ENCODE data around the gene IREB2.

The IREB2 gene

DNA sequence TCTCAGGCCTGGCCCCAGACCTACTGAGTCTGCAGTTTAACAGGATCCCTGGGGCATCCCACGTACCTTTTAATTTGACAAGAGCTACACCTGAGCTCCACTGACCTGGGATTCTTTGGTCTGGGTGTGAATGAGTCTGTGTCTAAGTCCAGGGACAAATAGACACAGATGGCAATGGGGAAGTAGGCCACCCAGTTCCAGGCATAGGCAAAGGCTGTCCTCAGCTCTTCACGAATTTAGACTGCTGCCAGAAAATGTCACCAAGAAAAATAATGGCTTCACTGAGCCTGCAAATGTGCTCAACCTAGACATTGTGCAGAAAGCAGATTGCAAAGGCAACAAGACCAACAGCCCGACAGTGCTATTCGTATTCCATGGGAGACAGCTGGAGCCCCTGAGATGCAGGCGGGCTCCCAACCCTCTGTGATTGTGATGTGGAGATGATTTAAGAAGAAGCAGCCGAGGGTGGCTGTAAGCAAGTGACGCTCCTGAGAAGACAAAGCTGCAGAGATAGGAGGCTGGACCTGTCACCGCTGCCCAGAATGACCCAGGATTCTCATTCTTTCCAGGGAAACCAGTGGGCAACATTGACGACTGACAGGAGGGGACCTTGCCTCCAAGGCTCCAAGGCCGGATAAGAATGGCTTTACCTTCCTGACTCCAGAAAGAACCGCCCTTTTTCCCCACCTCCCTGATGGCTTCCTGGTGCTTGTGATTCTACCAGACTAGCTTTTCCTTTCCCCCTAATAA lies 39.8 kb upstream of the IREB2 start:
- TF ChIP-seq, protein P1, sequence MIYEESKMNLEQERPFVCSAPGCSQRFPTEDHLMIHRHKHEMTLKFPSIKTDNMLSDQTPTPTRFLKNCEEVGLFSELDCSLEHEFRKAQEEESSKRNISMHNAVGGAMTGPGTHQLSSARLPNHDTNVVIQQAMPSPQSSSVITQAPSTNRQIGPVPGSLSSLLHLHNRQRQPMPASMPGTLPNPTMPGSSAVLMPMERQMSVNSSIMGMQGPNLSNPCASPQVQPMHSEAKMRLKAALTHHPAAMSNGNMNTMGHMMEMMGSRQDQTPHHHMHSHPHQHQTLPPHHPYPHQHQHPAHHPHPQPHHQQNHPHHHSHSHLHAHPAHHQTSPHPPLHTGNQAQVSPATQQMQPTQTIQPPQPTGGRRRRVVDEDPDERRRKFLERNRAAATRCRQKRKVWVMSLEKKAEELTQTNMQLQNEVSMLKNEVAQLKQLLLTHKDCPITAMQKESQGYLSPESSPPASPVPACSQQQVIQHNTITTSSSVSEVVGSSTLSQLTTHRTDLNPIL (CRISPR knock-in tag; IDR thresholded peaks at IDR 0.05; ENCODE audit: low read depth): no peak
- TF ChIP-seq, protein P2, sequence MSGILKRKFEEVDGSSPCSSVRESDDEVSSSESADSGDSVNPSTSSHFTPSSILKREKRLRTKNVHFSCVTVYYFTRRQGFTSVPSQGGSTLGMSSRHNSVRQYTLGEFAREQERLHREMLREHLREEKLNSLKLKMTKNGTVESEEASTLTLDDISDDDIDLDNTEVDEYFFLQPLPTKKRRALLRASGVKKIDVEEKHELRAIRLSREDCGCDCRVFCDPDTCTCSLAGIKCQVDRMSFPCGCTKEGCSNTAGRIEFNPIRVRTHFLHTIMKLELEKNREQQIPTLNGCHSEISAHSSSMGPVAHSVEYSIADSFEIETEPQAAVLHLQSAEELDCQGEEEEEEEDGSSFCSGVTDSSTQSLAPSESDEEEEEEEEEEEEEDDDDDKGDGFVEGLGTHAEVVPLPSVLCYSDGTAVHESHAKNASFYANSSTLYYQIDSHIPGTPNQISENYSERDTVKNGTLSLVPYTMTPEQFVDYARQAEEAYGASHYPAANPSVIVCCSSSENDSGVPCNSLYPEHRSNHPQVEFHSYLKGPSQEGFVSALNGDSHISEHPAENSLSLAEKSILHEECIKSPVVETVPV (CRISPR knock-in tag; IDR thresholded peaks at IDR 0.05): no peak
- TF ChIP-seq, protein P3, sequence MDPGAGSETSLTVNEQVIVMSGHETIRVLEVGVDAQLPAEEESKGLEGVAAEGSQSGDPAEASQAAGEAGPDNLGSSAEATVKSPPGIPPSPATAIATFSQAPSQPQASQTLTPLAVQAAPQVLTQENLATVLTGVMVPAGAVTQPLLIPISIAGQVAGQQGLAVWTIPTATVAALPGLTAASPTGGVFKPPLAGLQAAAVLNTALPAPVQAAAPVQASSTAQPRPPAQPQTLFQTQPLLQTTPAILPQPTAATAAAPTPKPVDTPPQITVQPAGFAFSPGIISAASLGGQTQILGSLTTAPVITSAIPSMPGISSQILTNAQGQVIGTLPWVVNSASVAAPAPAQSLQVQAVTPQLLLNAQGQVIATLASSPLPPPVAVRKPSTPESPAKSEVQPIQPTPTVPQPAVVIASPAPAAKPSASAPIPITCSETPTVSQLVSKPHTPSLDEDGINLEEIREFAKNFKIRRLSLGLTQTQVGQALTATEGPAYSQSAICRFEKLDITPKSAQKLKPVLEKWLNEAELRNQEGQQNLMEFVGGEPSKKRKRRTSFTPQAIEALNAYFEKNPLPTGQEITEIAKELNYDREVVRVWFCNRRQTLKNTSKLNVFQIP (CRISPR knock-in tag; IDR thresholded peaks at IDR 0.05; ENCODE audit: borderline replicate concordance, low read depth): no peak
- TF ChIP-seq ZC3H10 (CRISPR knock-in tag; IDR thresholded peaks at IDR 0.05) (no peak), PPARA (CRISPR knock-in tag; IDR thresholded peaks at IDR 0.05; ENCODE audit: borderline replicate concordance) (no peak), RARB (CRISPR knock-in tag; IDR thresholded peaks at IDR 0.05) (no peak), ZFP3 (CRISPR knock-in tag; IDR thresholded peaks at IDR 0.05) (no peak), ZFP30 (CRISPR knock-in tag; IDR thresholded peaks at IDR 0.05) (no peak), GLIS3 (CRISPR knock-in tag; IDR thresholded peaks at IDR 0.05) (no peak), BACH2 (CRISPR knock-in tag; IDR thresholded peaks at IDR 0.05; ENCODE audit: borderline replicate concordance) (no peak), ESRRG (CRISPR knock-in tag; IDR thresholded peaks at IDR 0.05) (no peak), CSDC2 (CRISPR knock-in tag; IDR thresholded peaks at IDR 0.05) (no peak), ZNF70 (CRISPR knock-in tag; IDR thresholded peaks at IDR 0.05) (no peak), ZNF8 (CRISPR knock-in tag; IDR thresholded peaks at IDR 0.05) (no peak)
- TF ChIP-seq, protein P4, sequence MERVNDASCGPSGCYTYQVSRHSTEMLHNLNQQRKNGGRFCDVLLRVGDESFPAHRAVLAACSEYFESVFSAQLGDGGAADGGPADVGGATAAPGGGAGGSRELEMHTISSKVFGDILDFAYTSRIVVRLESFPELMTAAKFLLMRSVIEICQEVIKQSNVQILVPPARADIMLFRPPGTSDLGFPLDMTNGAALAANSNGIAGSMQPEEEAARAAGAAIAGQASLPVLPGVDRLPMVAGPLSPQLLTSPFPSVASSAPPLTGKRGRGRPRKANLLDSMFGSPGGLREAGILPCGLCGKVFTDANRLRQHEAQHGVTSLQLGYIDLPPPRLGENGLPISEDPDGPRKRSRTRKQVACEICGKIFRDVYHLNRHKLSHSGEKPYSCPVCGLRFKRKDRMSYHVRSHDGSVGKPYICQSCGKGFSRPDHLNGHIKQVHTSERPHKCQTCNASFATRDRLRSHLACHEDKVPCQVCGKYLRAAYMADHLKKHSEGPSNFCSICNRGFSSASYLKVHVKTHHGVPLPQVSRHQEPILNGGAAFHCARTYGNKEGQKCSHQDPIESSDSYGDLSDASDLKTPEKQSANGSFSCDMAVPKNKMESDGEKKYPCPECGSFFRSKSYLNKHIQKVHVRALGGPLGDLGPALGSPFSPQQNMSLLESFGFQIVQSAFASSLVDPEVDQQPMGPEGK (CRISPR knock-in tag; IDR thresholded peaks at IDR 0.05; ENCODE audit: borderline replicate concordance): no peak
- TF ChIP-seq, protein P5, sequence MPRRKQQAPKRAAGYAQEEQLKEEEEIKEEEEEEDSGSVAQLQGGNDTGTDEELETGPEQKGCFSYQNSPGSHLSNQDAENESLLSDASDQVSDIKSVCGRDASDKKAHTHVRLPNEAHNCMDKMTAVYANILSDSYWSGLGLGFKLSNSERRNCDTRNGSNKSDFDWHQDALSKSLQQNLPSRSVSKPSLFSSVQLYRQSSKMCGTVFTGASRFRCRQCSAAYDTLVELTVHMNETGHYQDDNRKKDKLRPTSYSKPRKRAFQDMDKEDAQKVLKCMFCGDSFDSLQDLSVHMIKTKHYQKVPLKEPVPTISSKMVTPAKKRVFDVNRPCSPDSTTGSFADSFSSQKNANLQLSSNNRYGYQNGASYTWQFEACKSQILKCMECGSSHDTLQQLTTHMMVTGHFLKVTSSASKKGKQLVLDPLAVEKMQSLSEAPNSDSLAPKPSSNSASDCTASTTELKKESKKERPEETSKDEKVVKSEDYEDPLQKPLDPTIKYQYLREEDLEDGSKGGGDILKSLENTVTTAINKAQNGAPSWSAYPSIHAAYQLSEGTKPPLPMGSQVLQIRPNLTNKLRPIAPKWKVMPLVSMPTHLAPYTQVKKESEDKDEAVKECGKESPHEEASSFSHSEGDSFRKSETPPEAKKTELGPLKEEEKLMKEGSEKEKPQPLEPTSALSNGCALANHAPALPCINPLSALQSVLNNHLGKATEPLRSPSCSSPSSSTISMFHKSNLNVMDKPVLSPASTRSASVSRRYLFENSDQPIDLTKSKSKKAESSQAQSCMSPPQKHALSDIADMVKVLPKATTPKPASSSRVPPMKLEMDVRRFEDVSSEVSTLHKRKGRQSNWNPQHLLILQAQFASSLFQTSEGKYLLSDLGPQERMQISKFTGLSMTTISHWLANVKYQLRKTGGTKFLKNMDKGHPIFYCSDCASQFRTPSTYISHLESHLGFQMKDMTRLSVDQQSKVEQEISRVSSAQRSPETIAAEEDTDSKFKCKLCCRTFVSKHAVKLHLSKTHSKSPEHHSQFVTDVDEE (CRISPR knock-in tag; IDR thresholded peaks at IDR 0.05): no peak
- no peak for ATAC-seq

DNA sequence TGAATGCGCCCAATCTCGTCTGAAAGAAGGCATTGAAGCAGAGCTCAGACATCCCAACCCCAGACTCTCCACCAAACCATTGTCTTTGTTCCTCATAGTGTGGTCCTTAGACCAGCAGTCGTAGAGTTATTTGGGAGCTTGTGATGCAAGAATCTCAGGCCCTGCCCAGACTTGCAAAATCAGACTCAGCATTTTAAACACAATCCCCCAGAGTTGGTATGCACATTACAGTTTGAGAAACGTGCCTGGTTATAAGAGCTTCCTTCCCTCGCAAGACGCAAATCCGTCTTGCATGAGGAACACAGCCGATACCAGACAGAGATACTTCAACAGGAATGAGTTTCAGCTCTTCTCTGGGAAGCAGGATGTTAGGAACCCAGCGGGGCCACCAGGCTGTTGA lies 38.9 kb upstream of the IREB2 start:
- ATAC-seq: no peak

More for the DNA sequence above, 38.9 kb upstream of the IREB2 start:
- TF ChIP-seq ZNF8 (CRISPR knock-in tag; IDR thresholded peaks at IDR 0.05): no peak
- no peak for TF ChIP-seq BACH2 (CRISPR knock-in tag; IDR thresholded peaks at IDR 0.05; ENCODE audit: borderline replicate concordance)
- TF ChIP-seq, protein P2 (CRISPR knock-in tag; IDR thresholded peaks at IDR 0.05): no peak
- TF ChIP-seq OSR1 (CRISPR knock-in tag; IDR thresholded peaks at IDR 0.05): no peak
- TF ChIP-seq RARB (CRISPR knock-in tag; IDR thresholded peaks at IDR 0.05): no peak
- no peak for TF ChIP-seq ARNTL (CRISPR knock-in tag; IDR thresholded peaks at IDR 0.05; ENCODE audit: borderline replicate concordance, low read depth)
- TF ChIP-seq PPARA (CRISPR knock-in tag; IDR thresholded peaks at IDR 0.05; ENCODE audit: borderline replicate concordance): no peak
- TF ChIP-seq ZNF70 (CRISPR knock-in tag; IDR thresholded peaks at IDR 0.05): no peak
- TF ChIP-seq, protein P3 (CRISPR knock-in tag; IDR thresholded peaks at IDR 0.05; ENCODE audit: borderline replicate concordance, low read depth): no peak
- TF ChIP-seq ZFP3 (CRISPR knock-in tag; IDR thresholded peaks at IDR 0.05): no peak
- TF ChIP-seq, protein P1 (CRISPR knock-in tag; IDR thresholded peaks at IDR 0.05; ENCODE audit: low read depth): no peak
- TF ChIP-seq ZFP30 (CRISPR knock-in tag; IDR thresholded peaks at IDR 0.05): no peak
- TF ChIP-seq, protein P4 (CRISPR knock-in tag; IDR thresholded peaks at IDR 0.05; ENCODE audit: borderline replicate concordance): no peak
